NT2/D1 (cell line): Measurements from ENCODE around the gene FER.

Source experiments
- DNase-seq: peaks from one replicate; pipeline ENCODE4 v3.0.0-alpha.2; 2011; ENCODE audit warnings: low read depth, low spot score
- H3K27me3 ChIP-seq: 2 replicates; pipeline ENCODE4 v1.6.0; 2011; ENCODE audit warnings: mild to moderate bottlenecking; ENCODE audit not compliant: insufficient read length, insufficient read depth
- H3K36me3 ChIP-seq: 2 replicates; pipeline ENCODE4 v1.6.1; 2011; ENCODE audit warnings: mild to moderate bottlenecking, low read length, mixed read lengths; ENCODE audit not compliant: insufficient read depth, insufficient read length
- H3K4me1 ChIP-seq: 2 replicates; pipeline ENCODE4 v1.5.1; 2011; ENCODE audit not compliant: insufficient read depth, insufficient read length
- H3K4me3 ChIP-seq: 2 replicates; pipeline ENCODE4 v1.5.1; 2011; ENCODE audit warnings: low read depth; ENCODE audit not compliant: insufficient read length
- H3K9ac ChIP-seq: 2 replicates; pipeline ENCODE4 v1.6.0; 2011; ENCODE audit warnings: low read depth; ENCODE audit not compliant: insufficient read length
- H3K9me3 ChIP-seq: 2 replicates; pipeline ENCODE4 v1.5.1; 2011; ENCODE audit warnings: mild to moderate bottlenecking, low read length; ENCODE audit not compliant: insufficient read depth
- SUZ12 ChIP-seq: IDR thresholded peaks from 2 replicates; pipeline ENCODE4 v1.6.1; 2011; ENCODE audit not compliant: insufficient read length, insufficient read depth; ENCODE audit errors: extremely low read depth
- YY1 ChIP-seq: IDR thresholded peaks from 2 replicates; pipeline ENCODE4 v1.6.1; 2011; ENCODE audit not compliant: insufficient read length, insufficient read depth
- ZNF274 ChIP-seq: IDR thresholded peaks from 2 replicates; pipeline ENCODE4 v1.6.1; 2011; ENCODE audit warnings: mild to moderate bottlenecking, low read depth, low read length

FER gene

GRCh38 chr5:109029847-109030246, 282.1 kb downstream of the FER start:
- Histone ChIP-seq H3K4me3 (no peak overlapping the region), H3K4me1 (no peaks in the 10 kb centered on the region), H3K9me3 (no peaks in the 10 kb centered on the region), H3K27me3 (no peaks in the 10 kb centered on the region), H3K36me3 (no peaks in the 10 kb centered on the region), H3K9ac (no peak overlapping the region)
- DNase-seq: no peak
- TF ChIP-seq YY1: no peak
- no peak for TF ChIP-seq SUZ12
- no peak for TF ChIP-seq ZNF274

- no peak overlapping the region for H3K4me3 ChIP-seq
- H3K9me3 ChIP-seq: no peaks in the 10 kb centered on the region
- DNase-seq: no peak
- H3K9ac ChIP-seq: no peak overlapping the region
- no peaks in the 10 kb centered on the region for H3K27me3 ChIP-seq
- H3K36me3 ChIP-seq: no peaks in the 10 kb centered on the region
- TF ChIP-seq SUZ12: no peak
- TF ChIP-seq YY1: no peak
- TF ChIP-seq ZNF274: no peak
- H3K4me1 ChIP-seq: no peaks in the 10 kb centered on the region
These were observed 282.9 kb downstream of the FER start for GRCh38 chr5:109030360-109031143.

DNA sequence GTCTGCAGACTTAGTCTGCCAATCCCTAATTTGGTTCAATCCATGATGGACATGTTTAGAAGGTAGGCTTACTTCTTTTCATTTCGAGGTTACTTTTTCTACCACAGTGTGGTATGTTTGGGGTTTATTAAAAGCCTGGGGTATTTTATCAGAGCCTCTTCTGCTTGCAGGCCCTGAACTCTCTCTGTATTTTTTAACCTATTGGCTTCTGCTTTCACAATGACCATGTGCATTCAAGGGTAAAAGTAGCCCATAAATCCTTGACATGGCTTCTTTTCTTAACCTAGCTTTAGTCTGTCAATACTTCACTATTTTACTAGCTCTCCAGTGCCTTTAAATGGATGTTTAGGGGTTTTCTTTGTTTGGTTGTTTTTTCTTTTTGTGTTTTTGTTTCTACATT, 286.6 kb downstream of the FER start:
- no peaks in the 10 kb centered on the region for H3K4me1 ChIP-seq
- H3K36me3 ChIP-seq: no peaks in the 10 kb centered on the region
- TF ChIP-seq ZNF274 (no peak), SUZ12 (no peak), YY1 (no peak)
- H3K27me3 ChIP-seq: no peaks in the 10 kb centered on the region
- H3K4me3 ChIP-seq: no peak overlapping the region
- no peak for DNase-seq
- H3K9me3 ChIP-seq: no peaks in the 10 kb centered on the region
- H3K9ac ChIP-seq: no peak overlapping the region

DNA sequence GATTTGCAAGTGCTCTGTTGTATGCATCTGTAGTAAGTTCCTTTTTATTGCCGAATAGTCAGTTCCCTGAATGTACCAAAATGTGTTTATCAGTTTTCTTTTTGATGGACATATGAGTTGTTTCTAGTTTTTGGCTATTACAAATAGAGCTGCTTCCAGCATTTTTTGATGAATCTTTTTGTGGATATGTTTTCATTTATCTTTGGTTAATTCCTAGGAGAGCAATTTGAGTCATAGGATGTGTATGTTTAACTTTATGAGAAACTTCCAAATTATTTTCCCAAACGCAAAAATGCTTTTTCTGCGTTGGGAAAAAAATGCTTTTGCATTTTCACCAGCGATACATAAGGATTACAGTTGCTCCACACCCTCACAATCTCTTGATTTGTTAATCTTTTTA, 287.7 kb downstream of the FER start:
- H3K9me3 ChIP-seq: no peaks in the 10 kb centered on the region
- no peak overlapping the region for H3K4me3 ChIP-seq
- H3K36me3 ChIP-seq: no peaks in the 10 kb centered on the region
- DNase-seq: no peak
- no peak for TF ChIP-seq YY1
- TF ChIP-seq ZNF274: no peak
- TF ChIP-seq SUZ12: no peak
- no peak overlapping the region for H3K9ac ChIP-seq
- H3K27me3 ChIP-seq: no peaks in the 10 kb centered on the region
- H3K4me1 ChIP-seq: no peaks in the 10 kb centered on the region

GRCh38 chr5:109038209-109038840, 290.6 kb downstream of the FER start:
- H3K9ac ChIP-seq: no peak overlapping the region
- no peak overlapping the region for H3K4me3 ChIP-seq
- no peaks in the 10 kb centered on the region for H3K9me3 ChIP-seq
- DNase-seq: no peak
- TF ChIP-seq YY1 (no peak), SUZ12 (no peak), ZNF274 (no peak)
- no peaks in the 10 kb centered on the region for H3K27me3 ChIP-seq
- H3K4me1 ChIP-seq: no peaks in the 10 kb centered on the region
- H3K36me3 ChIP-seq: no peaks in the 10 kb centered on the region

- no peak for DNase-seq
- no peaks in the 10 kb centered on the region for H3K9me3 ChIP-seq
- no peak overlapping the region for H3K9ac ChIP-seq
- no peaks in the 10 kb centered on the region for H3K4me1 ChIP-seq
- no peak overlapping the region for H3K4me3 ChIP-seq
- TF ChIP-seq YY1 (no peak), ZNF274 (no peak), SUZ12 (no peak)
- no peaks in the 10 kb centered on the region for H3K27me3 ChIP-seq
- H3K36me3 ChIP-seq: no peaks in the 10 kb centered on the region
These were observed 293.6 kb downstream of the FER start for GRCh38 chr5:109041317-109041716.

GRCh38 chr5:109045710-109046109, 298.0 kb downstream of the FER start:
- no peaks in the 10 kb centered on the region for H3K4me1 ChIP-seq
- H3K36me3 ChIP-seq: no peaks in the 10 kb centered on the region
- TF ChIP-seq SUZ12 (no peak), ZNF274 (no peak), YY1 (no peak)
- no peak for DNase-seq
- no peaks in the 10 kb centered on the region for H3K9me3 ChIP-seq
- no peaks in the 10 kb centered on the region for H3K27me3 ChIP-seq
- no peak overlapping the region for H3K9ac ChIP-seq
- H3K4me3 ChIP-seq: no peak overlapping the region
